ENCODE measurements around the gene SUGCT.

- no peak for TF ChIP-seq CTCF (IDR thresholded peaks at IDR 0.05; ENCODE audit: borderline replicate concordance, extremely low read depth, low read length, poor library complexity, severe bottlenecking)
- no peak for TF ChIP-seq EZH2 (IDR thresholded peaks at IDR 0.05; ENCODE audit: borderline replicate concordance, low read depth, low read length, severe bottlenecking)
Measured at GRCh38 chr7:40483630-40484029, 348.8 kb downstream of the SUGCT start.

All from DND-41 (cell line).